Stimulated activated CD8-positive, alpha-beta memory T cell treated with anti-CD3 and anti-CD28 coated beads, Interleukin-4, amount 100 ng/mL, for 24 hours (primary cell): Measurements from ENCODE around the gene VPS9D1.

Source experiments
- DNase-seq: peaks from one replicate; pipeline ENCODE4 v3.0.0-alpha.2; 2020; ENCODE audit warnings: low read depth

VPS9D1 gene

DNA sequence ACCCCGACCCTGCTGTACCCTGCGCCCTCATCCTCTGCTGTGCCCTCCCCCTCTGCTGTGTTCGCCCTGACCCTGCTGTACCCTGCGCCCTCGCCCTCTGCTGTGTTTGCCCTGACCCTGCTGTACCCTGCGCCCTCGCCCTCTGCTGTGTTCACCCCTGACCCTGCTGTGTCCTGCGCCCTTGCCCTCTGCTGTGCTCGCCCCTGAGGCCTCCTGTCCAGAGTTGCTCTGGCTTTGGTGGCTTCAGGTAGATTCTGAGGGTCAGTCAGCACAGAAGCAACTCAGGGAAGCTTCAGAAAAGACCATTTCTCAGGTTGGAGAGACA is 12.2 kb upstream of the VPS9D1 start:
- DNase-seq: no peak

DNA sequence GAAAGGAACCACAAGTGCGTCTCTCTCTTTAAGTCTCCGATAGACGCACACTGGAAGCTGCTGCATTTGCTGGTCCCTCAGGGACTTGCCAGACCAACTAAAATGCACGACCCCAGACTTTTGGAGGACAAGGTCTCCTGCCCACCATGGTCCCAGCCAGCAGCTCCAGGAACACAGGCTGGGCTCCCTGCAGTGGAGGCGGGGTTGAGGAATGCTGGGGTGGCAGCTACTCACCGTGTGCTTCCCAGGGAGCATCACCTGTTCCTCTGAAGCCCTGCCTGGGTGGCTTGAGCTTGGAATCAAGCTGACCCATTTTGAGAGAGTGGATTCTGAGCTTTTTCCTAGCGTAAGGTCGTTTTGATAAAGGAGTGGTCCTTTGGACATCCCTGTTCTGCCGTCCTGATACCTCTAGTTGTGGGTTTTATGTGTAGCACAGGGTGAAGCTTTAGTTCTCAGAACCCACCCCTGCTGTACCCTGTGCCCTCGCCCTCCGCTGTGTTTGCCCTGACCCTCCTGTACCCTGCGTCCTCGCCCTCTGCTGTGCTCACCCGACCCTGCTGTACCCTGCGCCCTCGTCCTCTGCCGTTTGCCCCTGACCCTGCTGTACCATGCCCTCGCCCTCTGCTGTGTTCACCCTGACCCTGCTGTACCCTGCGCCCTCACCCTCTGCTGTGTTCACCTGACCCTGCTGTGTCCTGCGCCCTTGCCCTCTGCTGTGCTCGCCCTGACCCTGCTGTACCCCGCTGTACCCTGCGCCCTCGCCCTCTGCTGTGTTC is 11.6 kb upstream of the VPS9D1 start:
- no peak for DNase-seq

DNA sequence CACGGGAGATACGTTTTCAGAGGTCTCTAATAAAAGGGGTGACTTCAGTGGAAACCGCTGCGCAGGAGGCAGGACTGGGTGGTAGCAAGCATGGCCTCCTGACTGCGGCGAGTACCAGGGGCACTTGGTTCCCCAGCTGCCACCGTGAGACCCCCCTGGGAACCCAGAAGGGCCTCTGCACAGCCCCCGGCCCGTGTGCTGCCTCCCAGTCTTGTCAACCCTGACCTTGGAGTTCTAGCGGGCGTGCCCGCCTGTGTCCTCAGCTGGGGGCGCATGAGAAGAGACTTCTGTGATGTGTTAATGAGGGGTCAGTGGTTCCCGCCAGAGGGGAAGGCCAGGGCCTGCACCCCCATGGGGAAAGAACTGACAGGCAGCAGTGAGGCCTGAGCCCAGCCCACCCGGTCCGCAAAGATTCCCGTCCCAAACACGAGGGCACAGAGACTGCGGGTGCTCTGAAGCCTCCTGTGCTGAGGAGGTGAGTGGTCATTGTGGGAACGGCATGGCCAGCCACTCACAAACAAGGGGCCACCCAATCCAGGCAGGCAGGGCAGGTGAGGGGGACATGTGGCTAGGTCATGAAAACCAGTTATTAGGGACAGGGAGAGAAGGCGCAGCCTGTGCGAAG is 10.0 kb upstream of the VPS9D1 start:
- no peak for DNase-seq

DNA sequence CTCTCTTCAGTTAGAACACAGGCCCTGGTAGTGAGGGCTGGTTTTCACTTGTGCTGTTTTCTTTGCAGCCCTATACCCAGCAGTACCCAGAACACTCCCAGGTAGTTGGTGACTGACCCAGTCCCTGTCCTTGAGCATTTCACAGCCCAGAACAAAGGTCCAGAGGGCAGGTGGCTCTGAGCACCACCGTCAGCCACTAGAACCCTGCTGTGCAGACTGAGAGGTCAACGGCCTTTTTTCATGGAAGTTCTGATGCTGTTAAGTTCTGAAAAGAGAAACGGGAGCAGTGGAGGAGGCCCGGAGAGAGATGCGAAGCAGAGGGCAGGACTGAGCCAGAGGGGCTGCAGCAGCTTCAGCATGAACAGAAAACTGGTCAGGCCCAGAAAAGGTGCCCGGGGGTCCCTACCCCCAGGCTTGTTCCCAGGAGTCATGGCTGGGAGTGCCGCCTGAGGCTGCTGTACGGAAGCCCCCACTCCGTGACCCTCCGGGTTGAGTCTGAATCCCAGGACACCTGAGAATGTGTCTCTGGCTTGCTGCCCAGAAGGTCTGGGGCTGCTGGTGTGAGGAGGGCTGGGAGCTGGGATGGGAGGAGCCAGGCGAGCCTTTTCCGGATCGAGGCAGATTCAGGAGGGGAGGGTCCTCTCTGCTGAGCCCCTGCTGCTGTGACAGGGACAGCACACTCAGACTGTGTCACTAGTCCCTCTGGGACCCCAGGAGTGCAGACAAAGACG is 9.3 kb upstream of the VPS9D1 start:
- no peak for DNase-seq

DNA sequence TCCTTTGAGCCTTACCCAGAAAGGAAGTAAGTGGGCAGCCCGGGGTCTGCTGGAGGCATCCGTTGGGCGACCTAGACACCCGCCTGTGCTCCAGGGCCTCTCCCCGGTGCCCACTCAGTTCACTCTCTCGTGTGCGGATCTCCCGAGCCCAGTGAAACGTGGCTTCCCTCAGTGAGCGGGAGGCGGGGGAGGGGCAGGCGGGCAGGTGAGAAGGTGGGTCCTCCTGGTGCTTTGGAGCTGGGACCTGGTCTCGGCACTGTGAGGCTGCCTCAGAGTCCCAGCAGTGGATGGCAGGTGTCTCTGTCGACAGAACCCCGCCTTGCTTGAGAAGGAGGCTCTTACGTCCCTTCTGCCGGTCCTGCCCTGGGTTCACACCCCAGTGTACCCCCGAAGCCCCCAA is 8.6 kb upstream of the VPS9D1 start:
- no peak for DNase-seq

DNA sequence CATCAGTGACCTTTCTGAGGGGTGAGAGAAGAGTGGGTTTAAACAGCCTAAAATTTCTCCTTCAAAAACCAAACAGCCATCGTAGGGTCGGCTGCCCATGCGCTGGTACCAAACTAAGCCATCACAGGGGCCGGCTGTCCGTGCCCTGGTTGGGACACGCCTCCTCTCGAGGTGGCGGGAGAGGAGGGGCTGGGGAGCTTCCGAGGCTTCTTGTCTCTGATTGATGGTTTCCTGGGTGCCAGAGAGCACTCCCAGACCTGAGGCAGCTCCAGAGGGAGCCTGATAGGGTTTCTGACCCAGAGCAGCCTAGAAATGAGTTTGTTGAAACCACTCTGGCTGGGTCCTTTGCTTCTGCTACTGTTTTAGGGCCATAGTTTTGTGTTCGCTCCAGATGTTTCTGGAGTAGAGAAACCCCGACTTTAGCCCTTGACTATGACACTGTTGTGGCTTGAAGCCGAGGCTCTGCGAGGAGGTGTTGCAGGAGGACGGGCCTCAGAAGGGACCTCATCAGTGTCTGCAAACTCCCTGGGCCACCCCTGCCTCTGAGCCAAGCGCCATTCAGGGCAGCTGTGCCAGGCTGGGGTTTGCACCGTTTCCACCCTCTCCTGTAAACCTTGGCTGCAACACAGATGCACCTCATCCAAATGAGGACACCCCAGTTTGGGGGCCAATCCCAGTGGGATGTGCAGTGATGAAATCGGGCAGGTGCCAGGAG is 6.9 kb upstream of the VPS9D1 start:
- no peak for DNase-seq

DNA sequence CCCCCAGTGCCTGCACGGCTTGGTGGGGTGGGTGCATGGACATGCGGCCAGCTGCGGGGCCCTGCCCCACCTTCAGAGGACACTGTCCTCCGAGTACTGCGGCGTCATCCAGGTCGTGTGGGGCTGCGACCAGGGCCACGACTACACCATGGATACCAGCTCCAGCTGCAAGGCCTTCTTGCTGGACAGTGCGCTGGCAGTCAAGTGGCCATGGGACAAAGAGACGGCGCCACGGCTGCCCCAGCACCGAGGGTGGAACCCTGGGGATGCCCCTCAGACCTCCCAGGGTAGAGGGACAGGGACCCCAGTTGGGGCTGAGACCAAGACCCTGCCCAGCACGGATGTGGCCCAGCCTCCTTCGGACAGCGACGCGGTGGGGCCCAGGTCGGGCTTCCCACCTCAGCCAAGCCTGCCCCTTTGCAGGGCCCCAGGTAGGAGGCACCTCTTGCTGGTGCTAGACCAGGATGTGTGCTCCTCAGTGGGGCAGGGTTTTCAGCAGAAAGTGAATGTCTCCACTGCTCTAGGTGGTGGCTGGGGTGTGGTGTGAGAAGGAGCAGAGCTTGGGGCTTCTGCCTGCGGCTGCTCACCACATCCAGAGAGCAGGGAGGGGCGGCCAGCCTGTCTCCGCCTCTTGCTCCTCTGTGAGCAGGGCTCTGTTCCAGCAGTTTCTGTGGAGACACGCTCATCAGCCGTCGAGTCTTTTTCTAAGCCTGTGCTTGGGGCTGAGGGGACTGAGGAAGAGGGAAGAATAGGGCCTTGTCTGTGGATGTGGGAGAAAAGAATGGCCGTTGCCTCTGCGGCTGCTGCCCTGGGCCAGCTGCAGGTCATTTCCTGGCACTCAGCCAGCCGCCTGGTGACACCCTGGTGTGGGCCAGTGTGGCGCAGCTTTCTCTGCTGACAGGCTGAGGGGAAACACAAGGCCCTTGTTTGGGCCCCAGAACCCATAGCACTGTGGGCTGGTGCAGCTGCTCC is 2.9 kb upstream of the VPS9D1 start:
- peak; percentile 68 for DNase-seq

DNA sequence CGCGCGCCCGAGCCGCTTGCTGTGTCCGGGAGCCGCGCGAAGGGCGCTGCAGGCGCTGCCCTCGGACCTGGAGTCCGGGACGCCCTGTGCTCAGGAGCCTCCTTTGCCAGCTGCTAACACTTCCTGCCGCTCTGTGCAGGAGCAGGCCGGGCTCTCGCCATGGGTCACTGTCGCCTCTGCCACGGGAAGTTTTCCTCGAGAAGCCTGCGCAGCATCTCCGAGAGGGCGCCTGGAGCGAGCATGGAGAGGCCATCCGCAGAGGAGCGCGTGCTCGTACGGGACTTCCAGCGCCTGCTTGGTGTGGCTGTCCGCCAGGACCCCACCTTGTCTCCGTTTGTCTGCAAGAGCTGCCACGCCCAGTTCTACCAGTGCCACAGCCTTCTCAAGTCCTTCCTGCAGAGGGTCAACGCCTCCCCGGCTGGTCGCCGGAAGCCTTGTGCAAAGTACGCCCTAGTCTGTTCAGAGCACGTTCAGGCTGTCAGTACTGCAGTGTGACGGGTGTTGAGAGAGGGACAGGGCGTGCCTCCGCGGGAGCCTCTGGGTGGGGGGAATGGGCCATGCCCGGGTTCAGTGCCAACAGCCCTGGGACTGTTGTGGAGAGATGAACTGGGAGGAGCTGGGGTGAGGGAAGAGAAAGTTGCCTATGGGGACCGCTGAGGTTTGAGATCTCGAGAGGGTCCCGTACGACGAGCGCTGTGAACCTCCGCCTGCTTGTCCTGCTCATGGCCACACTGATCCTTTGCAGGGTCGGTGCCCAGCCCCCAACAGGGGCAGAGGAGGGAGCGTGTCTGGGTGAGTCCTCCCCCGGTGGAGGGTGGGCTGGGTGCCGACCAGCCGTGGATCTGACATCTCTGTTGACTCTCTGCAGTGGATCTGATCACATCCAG is 1.9 kb upstream of the VPS9D1 start:
- no peak for DNase-seq

DNA sequence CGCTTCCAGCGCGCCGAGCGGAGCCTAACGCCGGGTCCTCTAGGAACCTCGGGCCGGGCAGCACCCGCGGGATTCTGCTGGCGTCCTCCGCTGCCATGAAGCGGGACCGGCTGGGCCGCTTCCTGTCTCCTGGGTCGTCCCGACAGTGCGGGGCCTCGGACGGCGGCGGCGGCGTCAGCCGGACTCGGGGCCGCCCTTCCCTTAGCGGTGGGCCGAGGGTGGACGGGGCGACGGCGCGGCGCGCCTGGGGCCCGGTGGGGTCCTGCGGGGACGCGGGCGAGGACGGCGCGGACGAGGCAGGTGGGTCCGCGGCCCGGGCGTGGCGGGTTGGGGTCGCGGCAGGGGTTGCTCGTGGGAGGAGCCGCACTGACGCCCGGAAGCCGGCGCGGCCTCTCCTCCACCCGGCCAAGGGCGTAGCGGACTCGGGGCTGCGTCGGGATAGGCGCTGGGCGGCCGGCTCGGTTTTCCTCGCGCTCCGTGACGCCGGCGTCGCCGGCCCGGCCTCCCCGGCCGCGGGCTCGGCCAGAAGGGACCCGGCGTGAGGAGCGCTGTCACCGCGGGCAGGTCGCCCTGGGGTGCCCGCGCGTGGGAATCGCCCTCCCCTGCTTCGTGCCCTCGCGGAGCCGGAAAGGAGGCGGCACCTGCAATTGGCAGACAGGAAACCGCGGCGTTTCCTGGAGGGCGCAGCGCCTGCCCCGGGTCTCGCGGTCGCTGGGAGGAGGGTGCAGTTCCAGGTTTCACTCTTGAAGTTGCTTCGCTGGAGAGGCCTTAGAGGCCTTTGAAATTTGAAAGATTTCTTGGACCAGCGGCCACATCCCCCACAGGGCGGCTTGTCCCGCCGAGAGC is 1.1 kb upstream of the VPS9D1 start:
- DNase-seq: peak; percentile 84

DNA sequence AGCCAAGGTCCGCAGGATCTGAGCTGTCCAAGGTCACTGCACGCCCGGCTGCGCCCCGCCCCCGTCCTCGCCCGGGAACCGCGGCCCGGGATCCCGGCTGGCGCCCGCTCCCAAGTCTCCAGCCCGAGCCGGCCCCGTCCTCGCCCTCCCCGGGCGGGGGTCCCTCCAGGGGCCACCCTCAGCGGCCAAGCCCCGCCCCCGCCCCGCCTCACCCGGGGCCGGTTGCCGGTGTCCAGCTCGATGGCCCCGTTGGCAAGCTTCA is 216 bp downstream of the VPS9D1 start:
- no peak for DNase-seq

DNA sequence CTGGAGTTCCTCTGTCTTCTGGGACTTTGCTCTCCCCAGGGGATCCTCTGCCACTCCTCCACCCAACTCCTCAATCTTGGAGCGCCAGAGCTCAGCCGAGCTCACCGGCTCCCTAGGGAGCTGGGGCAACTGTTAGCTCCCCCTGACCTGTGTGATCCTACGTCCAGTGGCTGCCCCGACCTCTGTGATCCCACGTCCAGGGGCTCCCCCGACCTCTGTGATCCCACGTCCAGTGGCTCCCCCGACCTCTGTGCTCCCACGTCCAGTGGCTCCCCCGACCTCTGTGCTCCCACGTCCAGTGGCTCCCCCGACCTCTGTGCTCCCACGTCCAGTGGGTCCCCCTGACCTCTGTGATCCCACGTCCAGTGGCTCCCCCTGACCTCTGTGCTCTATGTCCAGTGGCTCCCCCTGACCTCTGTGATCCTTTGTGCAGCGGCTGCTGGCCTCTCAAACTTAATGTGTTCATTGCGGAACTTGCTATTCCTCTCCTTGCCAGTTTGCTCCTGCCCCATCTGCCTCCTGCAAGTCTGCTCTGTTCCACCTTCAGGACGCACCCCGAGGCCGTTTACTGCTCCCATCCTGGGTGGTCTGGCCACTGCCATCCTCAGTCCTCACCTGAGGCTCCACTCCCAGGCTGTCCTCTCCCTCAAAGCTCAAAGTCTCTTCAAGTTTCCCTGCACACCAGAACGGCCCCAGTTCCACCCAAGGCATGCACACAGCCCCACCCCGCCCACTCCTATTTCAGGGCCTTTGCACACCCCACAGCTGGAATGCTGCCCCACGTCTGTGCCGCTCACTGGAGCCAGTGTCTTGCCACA is 2.8 kb downstream of the VPS9D1 start:
- DNase-seq: no peak

DNA sequence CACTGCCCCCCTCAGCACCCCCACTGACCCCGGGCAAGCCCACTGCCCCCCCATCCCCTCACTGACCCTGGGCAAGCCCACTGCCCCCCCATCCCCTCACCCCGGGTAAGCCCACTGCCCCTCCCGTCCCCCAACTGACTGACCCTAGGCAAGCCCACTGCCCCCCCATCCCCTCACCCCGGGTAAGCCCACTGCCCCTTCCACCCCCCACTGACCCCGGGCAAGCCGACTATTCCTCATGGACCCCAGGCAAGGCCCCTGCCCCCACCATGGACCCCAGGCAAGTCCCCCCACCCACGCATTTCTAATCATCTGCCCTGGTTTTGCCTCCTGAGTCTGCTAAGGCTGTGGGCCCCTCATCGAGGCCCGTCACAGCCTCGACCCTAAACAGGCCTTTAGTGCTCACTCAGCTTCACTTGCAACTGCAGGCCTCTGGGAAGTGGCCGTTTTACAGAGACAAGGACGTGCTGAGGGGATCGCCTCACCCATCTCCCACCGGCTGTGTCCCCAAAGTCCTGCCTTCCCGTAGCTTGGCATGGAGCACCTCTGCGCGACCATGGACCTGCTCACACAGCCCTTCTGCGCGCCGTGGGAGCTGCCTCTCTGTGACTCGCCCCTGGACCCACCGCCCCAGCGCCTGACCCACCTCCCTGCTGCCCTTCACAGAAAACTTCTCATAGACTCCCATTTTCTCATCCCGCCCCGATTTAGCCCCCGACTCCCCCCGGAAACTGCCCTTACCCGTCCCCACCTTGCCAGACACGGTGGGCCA is 3.6 kb downstream of the VPS9D1 start:
- DNase-seq: no peak

DNA sequence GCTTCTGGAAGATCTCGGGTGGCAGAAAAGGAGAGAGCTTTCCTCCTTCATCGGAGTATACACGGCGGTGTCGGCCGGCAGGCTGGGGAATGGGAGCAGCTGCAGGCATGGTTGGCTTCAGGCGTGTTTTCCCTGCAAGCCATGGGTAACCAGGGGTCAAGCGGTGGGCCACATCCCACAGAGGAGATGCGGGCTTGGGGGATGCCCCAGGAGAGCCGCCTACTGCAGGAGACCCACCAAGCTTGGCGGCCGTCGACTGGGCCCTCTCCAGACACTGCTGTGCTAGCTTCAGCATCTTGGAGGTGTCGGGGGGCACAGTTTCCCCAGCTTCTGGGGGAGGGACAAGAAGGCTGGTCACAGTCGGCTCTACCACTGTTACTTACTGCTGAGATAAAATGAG is 4.2 kb downstream of the VPS9D1 start:
- no peak for DNase-seq

DNA sequence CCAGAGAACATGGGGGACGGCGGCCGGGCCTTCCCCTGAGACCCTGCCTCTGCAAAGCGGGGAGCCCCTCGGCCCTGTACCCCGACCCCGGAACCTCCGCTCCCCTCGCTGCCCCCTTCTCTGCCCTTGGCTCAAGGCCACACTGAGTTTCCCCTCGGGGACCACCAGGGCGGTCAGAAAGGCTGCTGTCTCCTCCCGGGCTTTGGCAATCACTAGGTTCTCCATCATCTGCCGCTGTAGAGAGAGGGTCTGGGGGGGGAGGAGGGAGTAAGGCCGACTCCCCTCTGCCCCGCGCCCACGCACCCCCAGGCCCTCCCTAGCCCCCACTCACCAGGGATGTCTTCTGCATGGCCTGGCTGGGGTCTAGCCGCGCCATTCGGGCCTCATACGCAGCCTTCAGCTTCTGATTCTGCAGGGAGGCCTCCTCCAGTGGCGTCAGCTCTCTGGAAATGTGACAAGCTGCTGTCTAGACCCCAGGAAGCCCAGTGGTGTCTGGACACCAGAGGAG is 8.4 kb downstream of the VPS9D1 start:
- DNase-seq: no peak

DNA sequence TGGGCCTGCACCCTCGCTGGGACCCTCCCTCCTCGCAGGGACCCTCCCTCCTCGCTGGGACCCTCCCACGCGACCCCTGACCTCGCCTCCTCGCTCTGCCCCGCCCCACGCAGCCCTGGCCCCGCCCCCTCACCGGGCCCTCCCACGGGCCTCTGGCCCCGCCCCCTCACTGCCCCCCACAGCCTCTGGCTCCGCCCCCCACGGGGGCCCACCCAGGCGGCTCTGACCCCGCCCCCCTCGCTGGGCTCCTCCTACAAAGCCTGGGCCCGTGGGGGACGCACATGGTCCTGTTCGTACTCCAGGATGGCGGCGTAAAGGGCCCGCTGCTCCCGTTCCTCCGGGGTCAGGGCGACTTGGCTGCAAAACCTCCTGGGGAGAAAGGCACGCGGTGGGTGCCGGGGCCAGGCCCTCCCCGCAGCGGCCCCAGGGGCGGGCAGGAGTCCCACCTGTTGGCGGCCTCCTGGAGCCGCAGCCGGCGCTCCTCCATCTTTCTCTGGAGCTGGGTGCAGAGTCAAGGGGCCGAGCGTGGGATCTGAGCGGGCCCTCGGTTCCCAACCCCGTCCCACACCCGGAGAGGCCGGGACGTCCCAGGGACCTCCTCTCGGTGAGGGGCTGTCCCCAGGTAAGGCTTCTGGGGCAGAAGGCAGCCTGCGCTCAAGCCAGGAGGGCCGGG is 9.0 kb downstream of the VPS9D1 start:
- peak; percentile 69 for DNase-seq

DNA sequence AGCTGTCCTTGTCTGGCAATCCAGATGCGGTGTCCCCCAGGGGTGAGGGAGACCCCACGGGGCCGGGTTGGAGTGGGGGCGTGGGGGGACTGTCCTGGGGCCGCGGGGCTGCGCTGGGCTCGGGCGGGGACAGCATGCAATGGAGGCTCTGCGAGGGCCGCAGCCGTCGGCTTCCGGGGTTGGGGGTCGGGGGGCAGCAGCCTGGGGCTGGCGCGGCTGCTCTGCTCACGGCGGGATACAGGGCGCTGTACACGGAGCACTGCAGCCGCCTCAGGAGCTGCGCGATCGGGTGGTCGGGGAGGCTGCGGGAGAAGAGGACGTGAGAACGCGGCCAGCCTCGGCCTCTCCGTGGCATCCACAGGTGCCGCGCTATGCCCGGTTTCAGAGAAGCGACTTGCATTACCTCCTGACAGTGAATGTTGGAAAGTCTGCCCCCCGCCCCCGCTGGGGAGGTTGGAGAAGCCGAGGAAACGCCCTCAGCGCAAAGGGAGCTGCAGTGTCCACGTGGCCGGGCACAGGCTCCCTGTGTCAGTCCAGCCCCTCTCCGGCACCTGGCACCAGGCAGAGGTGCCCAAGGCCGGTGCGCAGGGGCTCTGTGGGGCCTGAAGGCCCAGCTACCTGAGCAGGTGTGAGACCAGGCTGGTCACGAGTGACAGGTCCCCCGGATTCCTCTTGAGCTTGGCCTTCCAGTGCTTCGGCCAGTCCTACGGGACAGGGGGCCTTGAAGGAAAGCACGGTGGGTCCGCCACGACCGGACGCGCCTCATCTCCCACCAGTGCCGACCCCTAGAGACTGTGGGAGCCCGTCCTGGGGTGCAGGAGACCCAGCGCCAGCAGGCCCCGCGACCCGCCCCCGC is 9.8 kb downstream of the VPS9D1 start:
- no peak for DNase-seq
